GM18909 (cell line): ENCODE results near the gene CRTC3.
"Not testable (repeated sequence)": the region's sequence is repeated elsewhere in the genome, so short reads cannot be mapped to it uniquely, and the experiment has no call there.

ENCODE experiments used
- ATAC-seq: cut with Tn5 transposase; IDR thresholded peaks from one replicate; pipeline ENCODE4 v1.9.1; 2021; ENCODE audit warnings: mild to moderate bottlenecking; ENCODE audit not compliant: unreplicated experiment, poor library complexity

CRTC3 gene

DNA sequence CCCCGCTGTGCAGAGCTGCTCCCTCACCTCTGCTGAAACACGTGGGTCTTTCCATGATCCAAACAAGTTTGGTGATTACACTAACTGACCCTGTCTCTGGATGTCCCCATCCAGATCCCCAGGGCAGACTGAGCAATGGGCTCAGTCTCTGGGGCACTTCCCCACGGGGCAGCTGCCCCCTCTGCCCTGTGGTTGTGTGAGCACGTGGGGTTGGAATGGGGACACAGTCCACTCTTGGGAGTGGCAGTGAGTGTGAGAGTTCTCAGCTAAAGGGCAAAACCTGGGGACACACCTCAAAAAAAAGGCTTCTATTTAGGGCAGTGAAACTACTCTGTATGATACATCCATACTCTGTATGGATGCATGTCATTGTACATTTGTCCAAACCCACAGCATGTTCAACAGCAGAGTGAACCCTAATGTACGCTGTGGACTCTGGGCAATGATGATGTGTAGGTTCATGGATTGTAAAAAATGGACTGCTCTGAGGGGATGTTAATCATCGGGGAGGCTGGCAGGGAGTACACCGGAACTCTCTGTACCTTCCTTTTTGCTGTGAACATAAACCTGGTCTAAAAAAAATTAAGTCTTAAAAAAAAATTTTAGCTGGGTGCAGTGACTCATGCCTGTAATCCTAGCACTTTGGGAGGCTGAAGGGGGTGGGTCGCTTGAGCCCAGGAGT is 137.5 kb downstream of the CRTC3 start:
- no peak for ATAC-seq

GRCh38 chr15:90667755-90668345 is 138.1 kb downstream of the CRTC3 start:
- not testable (repeated sequence) for ATAC-seq

DNA sequence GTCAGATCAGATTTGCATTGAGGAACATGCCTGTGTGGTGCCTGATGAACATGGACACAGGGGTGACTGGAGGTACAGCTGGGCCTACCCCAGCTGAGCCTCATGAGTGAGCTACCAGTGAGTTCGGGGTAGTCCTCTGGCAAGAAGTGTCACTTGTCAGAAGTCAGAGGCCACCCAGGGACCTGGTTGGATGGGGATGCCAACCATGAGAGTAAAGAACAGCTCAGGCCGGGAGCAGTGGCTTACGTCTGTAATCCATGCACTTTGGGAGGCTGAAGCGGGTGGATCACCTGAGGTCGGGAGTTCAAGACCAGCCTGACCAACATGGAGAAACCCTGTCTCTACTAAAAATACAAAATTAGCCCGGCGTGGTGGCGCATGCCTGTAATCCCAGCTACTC is 140.9 kb downstream of the CRTC3 start:
- not testable (repeated sequence) for ATAC-seq

- no peak for ATAC-seq
Measured at GRCh38 chr15:90671216-90671615, 141.5 kb downstream of the CRTC3 start.

DNA sequence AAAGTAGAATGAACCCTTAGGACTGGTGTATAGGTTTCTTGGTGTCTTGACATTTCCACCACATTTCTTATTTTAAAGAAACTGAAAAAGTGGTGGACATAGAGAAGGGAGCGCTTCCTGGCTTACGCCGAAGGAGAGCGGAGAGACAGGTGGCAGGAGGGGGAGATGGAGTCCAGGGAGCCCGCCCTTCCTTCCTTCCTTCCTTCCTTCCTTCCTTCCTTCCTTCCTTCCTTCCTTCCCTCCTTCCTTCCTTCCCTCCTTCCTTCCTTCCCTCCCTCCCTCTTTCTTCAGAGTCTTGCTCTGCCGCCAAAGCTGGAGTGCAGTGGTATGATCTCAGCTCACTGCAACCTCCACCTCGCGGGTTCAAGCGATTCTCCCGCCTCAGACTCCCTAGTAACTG is 143.6 kb downstream of the CRTC3 start:
- ATAC-seq, result not testable (repeated sequence)

- ATAC-seq, result no peak
Measured at GRCh38 chr15:90674476-90674875, 144.8 kb downstream of the CRTC3 start.

DNA sequence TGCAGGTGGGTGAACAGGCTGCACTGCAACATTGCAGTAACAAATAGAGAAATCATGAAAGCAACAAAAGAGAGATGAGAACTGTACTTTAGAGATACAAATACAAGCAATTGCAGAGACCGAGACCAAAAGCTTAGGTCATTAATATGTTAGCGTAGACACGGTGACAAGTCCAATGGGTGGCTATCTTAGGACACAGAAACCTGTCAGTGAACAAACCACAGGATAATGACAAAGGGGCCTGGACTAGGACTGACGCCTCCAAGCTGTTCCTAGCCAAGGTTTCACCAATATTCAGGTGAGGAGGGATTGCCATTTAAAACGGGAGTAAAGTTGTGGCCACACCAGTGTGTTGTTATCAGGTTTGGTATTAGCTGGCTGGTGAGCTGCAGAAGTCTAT is 145.7 kb downstream of the CRTC3 start:
- ATAC-seq, result no peak

GRCh38 chr15:90677807-90678790 is 148.4 kb downstream of the CRTC3 start:
- ATAC-seq, result no peak

DNA sequence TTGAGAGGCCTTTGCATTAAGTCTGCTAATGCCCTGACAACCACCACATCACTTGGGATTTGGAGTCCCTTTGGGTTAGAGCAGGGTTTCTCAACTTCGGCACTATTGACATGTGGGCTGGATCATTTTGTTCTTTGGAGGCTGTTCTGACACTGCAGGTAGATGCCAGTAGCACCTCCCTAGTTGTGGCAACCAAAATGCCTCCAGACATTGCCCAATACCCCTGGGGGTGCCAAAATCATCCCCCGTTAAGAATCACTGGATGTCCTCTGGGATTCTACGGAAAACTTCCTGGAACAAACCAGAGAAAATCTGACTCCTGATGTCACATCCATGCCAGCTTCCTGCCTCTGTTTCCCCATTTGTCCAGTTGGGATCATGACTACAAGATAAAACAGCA is 150.2 kb downstream of the CRTC3 start:
- ATAC-seq, result no peak

DNA sequence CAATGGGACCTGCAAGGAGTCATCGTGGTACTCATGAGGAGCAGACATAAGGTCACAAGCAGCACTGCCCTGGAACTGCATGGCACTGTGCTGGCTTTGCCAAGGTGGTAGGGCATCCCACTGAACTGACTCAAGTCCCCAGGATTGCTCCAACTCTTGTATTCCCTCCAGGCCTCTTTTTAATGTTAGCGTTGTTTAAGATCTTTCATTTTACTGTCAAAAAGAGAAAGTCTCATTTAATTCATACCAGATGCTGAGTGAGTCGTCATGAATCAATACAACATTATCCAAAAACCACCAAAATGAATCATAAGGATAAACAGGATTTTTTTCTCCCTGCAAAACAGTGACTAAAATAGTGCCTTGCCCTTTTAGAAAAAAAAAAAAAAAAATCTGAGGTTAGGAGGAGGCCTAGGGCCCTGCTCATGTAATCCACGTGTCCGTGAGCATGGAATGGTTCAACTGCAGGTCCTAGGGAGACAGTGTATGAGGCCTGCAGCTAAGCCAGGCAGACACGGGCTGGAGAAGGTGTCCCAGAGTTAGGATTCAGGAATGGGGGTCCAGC is 150.7 kb downstream of the CRTC3 start:
- ATAC-seq, result no peak

DNA sequence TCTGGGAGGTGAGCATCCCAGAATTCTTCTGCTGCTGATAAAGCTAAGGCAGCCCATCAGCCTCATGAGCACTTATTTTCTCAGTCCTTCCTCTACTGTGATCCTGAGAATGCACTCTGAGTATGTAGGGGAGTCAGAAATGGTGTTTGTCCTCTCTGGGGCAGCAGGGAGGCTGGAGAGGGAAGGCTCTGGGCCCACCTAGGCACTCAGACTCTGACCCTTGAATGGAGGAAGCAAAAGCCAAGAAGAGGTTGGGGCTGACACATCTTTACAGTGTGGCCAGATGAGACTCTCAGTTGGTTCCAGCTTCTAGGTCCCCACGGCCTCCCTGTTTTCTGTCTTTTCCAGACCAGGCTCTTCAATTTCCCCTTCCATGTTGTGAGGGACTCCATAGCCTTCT is 151.3 kb downstream of the CRTC3 start:
- no peak for ATAC-seq

DNA sequence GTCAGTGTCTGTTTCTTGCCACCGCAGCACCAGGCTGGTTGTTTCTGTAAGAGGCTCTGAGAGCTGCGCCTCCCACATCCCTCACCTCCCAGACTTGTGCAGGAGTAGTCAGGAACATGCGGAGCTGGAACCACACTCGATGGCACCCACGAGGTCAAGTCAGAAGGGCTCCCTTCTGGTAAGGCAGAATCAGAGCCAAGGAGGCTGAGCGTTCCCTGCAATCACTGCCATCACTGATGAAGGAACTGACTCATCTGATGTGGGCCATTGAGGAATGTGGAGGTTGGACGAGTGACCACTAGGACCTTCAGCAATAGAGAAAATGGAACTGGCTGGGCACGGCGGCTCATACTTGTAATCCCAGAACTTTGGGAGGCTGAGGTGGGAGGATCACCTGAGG is 151.8 kb downstream of the CRTC3 start:
- ATAC-seq, result no peak

DNA sequence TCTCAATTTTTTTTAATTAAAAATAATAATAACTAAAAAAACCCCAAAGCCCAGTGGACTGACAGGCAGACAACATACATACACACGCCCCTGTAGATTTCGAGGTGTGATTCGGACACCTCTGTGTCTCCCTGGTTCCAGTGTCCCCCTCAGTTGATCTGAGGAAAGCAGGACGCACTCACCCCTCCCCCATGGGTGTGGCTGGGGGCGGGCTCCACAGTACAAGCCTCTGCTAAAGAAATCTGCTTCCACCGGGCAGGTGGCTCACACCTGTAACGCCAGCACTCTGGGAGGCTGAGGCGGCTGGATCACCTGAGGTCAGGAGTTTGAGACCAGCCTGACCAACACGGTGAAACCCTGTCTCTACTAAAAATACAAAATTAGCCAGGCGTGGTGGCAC is 153.6 kb downstream of the CRTC3 start:
- ATAC-seq, result no peak

GRCh38 chr15:90683876-90684275 is 154.2 kb downstream of the CRTC3 start:
- ATAC-seq, result no peak

DNA sequence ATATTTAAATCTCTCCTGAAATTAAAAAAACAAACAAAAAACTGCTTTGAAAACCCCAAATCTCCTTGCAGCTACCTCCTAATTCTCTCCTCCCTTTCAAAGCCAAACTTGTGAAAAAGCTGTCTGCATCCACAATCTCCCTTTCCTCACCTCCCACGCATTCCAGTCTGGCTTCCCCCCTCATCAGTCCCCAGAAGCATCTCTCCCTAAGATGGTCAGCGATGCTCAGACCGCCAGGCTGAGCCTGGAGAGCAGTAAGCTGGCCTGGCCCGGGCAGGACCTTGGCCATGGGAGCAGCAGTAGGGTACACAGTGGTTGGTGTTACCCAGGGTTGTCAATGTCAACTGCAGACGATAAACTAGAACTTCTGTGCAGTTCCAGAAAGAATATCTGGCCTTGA is 154.6 kb downstream of the CRTC3 start:
- no peak for ATAC-seq

DNA sequence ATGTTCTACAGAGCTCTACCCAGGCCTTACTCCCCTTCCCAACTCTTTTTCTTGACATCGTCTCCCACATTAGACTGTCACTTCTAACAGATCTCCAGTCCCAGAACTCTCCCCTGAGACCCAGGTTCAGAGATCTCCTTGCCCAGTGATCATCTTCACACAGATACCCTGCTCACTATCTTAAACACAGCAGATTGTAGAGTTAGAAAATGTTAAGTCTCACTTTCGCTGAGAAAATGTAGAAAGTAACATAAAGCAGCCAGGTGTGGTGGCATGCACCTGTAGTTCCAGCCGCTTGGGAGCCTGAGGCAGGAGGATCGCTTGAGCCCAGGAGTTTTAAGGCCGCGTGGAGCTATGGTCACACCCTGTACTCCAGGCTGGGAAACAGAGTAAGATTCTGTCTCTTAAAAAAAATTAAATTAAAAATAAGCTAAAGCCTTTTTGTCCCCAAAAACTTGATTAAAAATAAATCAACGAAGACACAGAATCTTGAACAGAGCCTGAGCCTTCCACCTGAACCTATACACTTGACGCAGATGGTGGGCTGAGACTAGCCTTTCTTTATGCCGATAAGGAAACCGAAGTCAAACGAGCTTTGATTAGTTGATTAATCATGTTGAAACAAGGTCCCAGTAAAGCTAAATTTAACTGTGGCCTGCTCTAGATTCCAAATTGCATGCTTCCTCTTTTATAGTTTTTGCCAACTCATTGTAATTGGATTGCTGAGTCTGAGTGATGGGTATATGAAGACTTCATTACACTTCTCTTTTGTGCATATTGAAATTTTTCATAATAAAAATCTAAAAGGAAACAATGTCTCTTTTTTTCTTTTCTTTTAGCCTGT is 156.1 kb downstream of the CRTC3 start:
- ATAC-seq, result peak; percentile 25

- ATAC-seq, result peak; percentile 91
Measured at GRCh38 chr15:90686435-90687218, 156.9 kb downstream of the CRTC3 start.

- not testable (repeated sequence) for ATAC-seq
Measured at GRCh38 chr15:90689326-90689961, 159.7 kb downstream of the CRTC3 start.

- no peak for ATAC-seq
Measured at GRCh38 chr15:90690585-90690984, 160.9 kb downstream of the CRTC3 start.
